GM13977 (cell line): Measurements from ENCODE around the gene TCF19.

ENCODE experiments used
- DNase-seq: peaks from one replicate; pipeline ENCODE4 v3.0.0; 2012; ENCODE audit warnings: low spot score
- CTCF ChIP-seq: IDR thresholded peaks from 2 replicates; pipeline ENCODE4 v1.5.1; 2012; ENCODE audit warnings: mild to moderate bottlenecking, control low read depth; ENCODE audit not compliant: insufficient read depth; ENCODE audit errors: extremely low read depth, missing control alignments
- in situ Hi-C: fragments of 300-500 bp; cut with MboI; formaldehyde crosslinking; loops from one replicate; pipeline ENCODE4 v1.12.0; 2022; ENCODE audit warnings: low sequenced_read_pairs, low pct_unique_long_range_greater_than_20kb, mixed read lengths, inconsistent platforms; ENCODE audit not compliant: unreplicated experiment

Gene TCF19

GRCh38 chr6:31173406-31173805, 15.0 kb downstream of the TCF19 start:
- in situ Hi-C loops: no loop called here
- TF ChIP-seq CTCF: no peak
- DNase-seq: no peak

- in situ Hi-C loops: no loop called here
- no peak for TF ChIP-seq CTCF
Measured at GRCh38 chr6:31174378-31174777, 16.0 kb downstream of the TCF19 start.

GRCh38 chr6:31175971-31176370, 17.6 kb downstream of the TCF19 start:
- TF ChIP-seq CTCF: no peak
- no peak for DNase-seq
- in situ Hi-C loops: no loop called here

More at GRCh38 chr6:31174378-31174777, 16.0 kb downstream of the TCF19 start:
- no peak for DNase-seq

GRCh38 chr6:31178143-31179041, 20.0 kb downstream of the TCF19 start:
- no peak for DNase-seq
- in situ Hi-C loops: no loop called here
- no peak for TF ChIP-seq CTCF

GRCh38 chr6:31179042-31179386, 20.6 kb downstream of the TCF19 start:
- no peak for DNase-seq
- no peak for TF ChIP-seq CTCF
- in situ Hi-C loops: no loop called here

GRCh38 chr6:31179896-31180295, 21.5 kb downstream of the TCF19 start:
- TF ChIP-seq CTCF: no peak
- in situ Hi-C loops: no loop called here
- DNase-seq: no peak
